CD8-positive, alpha-beta memory T cell (primary cell): ENCODE results near the gene SHMT1. TPM values are rescaled to one million over a fixed set of nuclear protein-coding genes. Genes with fewer than 3 reads are reported as not detected.
"Not testable (repeated sequence)": the region's sequence is repeated elsewhere in the genome, so short reads cannot be mapped to it uniquely, and the experiment has no call there.

Experiments used
- CTCF ChIA-PET: fragments of 350-600 bp; sonication (Branson Sonifier 250); formaldehyde crosslinking; loops from one replicate; lab custom pipeline; 2021; ENCODE audit warnings: antibody characterized with exemption; lab: Charles Lee
- POLR2A ChIA-PET: fragments of 350-600 bp; sonication (Branson Sonifier 250); formaldehyde crosslinking; loops from one replicate; lab custom pipeline; 2021; ENCODE audit warnings: antibody characterized with exemption; lab: Charles Lee
- DNase-seq, 5 donors: peaks; one replicate each; pipeline versions ENCODE4 v3.0.0 to v3.0.0-alpha.2; 2020 to 2022; ENCODE audit warnings: mixed read lengths in 1 of 5
- H3K27ac ChIP-seq: one replicate; pipeline ENCODE4 v1.7.0; 2013; ENCODE audit warnings: low read depth, mild to moderate bottlenecking, low read length, moderate library complexity
- H3K27me3 ChIP-seq: 2 replicates; pipeline ENCODE4 v1.7.0; 2013; ENCODE audit warnings: low read length, mild to moderate bottlenecking; ENCODE audit not compliant: insufficient read depth, poor library complexity, severe bottlenecking
- H3K36me3 ChIP-seq: 2 replicates; pipeline ENCODE4 v1.7.0; 2013; ENCODE audit warnings: mild to moderate bottlenecking, low read length, moderate library complexity; ENCODE audit not compliant: insufficient read depth
- H3K4me1 ChIP-seq: 2 replicates; pipeline ENCODE4 v1.7.0; 2013; ENCODE audit warnings: mild to moderate bottlenecking, low read length, moderate library complexity; ENCODE audit not compliant: insufficient read depth
- H3K4me3 ChIP-seq: 2 replicates; pipeline ENCODE4 v1.7.0; 2013; ENCODE audit warnings: mild to moderate bottlenecking, low read length
- H3K9me3 ChIP-seq: 2 replicates; pipeline ENCODE4 v1.7.0; 2013; ENCODE audit warnings: mild to moderate bottlenecking, low read length
- H3K27ac Mint-ChIP-seq, 8 donors: one replicate each; pipeline ENCODE4 v1.8.0; 2020 to 2021; ENCODE audit warnings: mixed read lengths in 8 of 8, mild to moderate bottlenecking in 6 of 8, inconsistent platforms in 3 of 8, moderate library complexity in 3 of 8
- H3K27me3 Mint-ChIP-seq, 2 donors: one replicate each; pipeline ENCODE4 v1.8.0; 2020 to 2021; ENCODE audit warnings: mixed read lengths in 2 of 2, mild to moderate bottlenecking in 1 of 2, moderate library complexity in 1 of 2
- H3K36me3 Mint-ChIP-seq, 3 donors: one replicate each; pipeline ENCODE4 v1.8.0; 2020 to 2021; ENCODE audit warnings: mixed read lengths in 3 of 3, inconsistent platforms in 1 of 3, mild to moderate bottlenecking in 1 of 3
- H3K4me1 Mint-ChIP-seq, 3 donors: one replicate each; pipeline ENCODE4 v1.8.0; 2020 to 2021; ENCODE audit warnings: mixed read lengths in 3 of 3, inconsistent platforms in 1 of 3, mild to moderate bottlenecking in 1 of 3
- H3K4me3 Mint-ChIP-seq, 7 donors: one replicate each; pipeline ENCODE4 v1.8.0; 2020 to 2021; ENCODE audit warnings: mixed read lengths in 7 of 7, mild to moderate bottlenecking in 6 of 7, moderate library complexity in 4 of 7, inconsistent platforms in 2 of 7
- H3K9me3 Mint-ChIP-seq, 5 donors: one replicate each; pipeline ENCODE4 v1.8.0; 2020 to 2022; ENCODE audit warnings: mixed read lengths in 5 of 5, mild to moderate bottlenecking in 3 of 5, moderate library complexity in 2 of 5, inconsistent platforms in 1 of 5
- polyA plus RNA-seq: library from polyadenylated mRNA; unstranded; fragments of 300-500 nt; fragmentation: Illumina TruSeq; gene quantifications from one replicate; pipeline ENCODE4 v1.2.3, GENCODE V29; 2021
- total RNA-seq, 2 experiments: library from RNA; stranded (reverse); gene quantifications; one replicate each; pipeline ENCODE4 v1.2.3, GENCODE V29; 2021

The SHMT1 gene
- total and polyA plus RNA-seq, 3 experiments from 2014 or later = 28.8 to 43.8 (median 42.4) TPM

- POLR2A ChIA-PET = no interaction called here
- CTCF ChIA-PET = no interaction called here
- no peaks in the 10 kb centered on the region for H3K36me3 Mint-ChIP-seq
- no peak overlapping the region for H3K27ac Mint-ChIP-seq
- peak overlapping the region in 5 of 7 donors; percentile 6 to 54 (median 29) for H3K4me3 Mint-ChIP-seq
- peaks cover 0 to 6% (median 0%) of the 10 kb centered on the region in 3 donors for H3K4me1 Mint-ChIP-seq
- Histone ChIP-seq H3K4me1 (no peaks in the 10 kb centered on the region), H3K27ac (no peak overlapping the region), H3K36me3 (no peaks in the 10 kb centered on the region), H3K9me3 (no peaks in the 10 kb centered on the region), H3K4me3 (no peak overlapping the region), H3K27me3 (no peaks in the 10 kb centered on the region)
- no peaks in the 10 kb centered on the region for H3K9me3 Mint-ChIP-seq
- DNase-seq = no peak
- H3K27me3 Mint-ChIP-seq = peaks cover 7 to 8% of the 10 kb centered on the region in 2 donors
Observed at GRCh38 chr17:18381158-18381952, 18.0 kb upstream of the SHMT1 start.

DNA sequence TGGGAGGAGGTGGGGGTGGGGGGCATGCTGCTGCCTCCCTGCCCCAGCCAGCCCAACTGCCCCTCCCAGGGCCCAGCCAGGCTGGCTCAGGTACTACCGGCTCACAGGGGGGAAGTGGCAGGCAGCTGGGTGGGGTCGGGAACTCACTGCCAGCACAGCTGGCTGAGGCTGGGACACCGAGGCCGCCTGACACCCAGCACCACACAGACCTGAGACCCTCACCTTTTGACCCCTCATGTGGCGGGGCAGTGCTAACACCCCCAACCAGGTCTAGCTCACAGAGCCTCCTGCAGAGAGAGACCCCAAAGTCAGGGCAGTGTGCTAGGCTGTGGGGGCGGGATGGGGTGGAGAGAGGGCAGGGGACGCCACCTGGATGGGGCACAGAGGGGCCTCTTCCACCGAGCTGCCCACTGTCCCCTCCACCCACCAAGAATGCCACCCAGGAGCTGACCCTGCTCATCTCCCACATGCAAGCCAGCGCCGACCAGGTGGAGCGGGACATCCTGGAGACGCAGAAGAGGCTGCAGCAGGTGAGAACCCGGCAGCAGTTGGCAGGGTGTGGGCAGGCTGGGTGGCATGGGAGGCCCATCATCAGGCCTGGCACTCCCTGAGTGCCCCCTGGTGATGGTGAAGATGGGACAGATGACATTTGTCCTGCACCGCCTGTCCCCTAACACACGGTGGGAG lies 17.3 kb upstream of the SHMT1 start:
- H3K36me3 ChIP-seq = no peaks in the 10 kb centered on the region
- H3K4me3 ChIP-seq = no peak overlapping the region
- CTCF ChIA-PET = no interaction called here
- Mint-ChIP-seq H3K27me3 (peaks cover 7 to 8% of the 10 kb centered on the region in 2 donors), H3K9me3 (no peaks in the 10 kb centered on the region), H3K4me1 (peaks cover 0 to 6% (median 0%) of the 10 kb centered on the region in 3 donors), H3K4me3 (no peak overlapping the region), H3K36me3 (no peaks in the 10 kb centered on the region), H3K27ac (no peak overlapping the region)
- no peaks in the 10 kb centered on the region for H3K27me3 ChIP-seq
- POLR2A ChIA-PET = no interaction called here
- DNase-seq = no peak
- no peaks in the 10 kb centered on the region for H3K9me3 ChIP-seq
- no peaks in the 10 kb centered on the region for H3K4me1 ChIP-seq
- H3K27ac ChIP-seq = no peak overlapping the region

DNA sequence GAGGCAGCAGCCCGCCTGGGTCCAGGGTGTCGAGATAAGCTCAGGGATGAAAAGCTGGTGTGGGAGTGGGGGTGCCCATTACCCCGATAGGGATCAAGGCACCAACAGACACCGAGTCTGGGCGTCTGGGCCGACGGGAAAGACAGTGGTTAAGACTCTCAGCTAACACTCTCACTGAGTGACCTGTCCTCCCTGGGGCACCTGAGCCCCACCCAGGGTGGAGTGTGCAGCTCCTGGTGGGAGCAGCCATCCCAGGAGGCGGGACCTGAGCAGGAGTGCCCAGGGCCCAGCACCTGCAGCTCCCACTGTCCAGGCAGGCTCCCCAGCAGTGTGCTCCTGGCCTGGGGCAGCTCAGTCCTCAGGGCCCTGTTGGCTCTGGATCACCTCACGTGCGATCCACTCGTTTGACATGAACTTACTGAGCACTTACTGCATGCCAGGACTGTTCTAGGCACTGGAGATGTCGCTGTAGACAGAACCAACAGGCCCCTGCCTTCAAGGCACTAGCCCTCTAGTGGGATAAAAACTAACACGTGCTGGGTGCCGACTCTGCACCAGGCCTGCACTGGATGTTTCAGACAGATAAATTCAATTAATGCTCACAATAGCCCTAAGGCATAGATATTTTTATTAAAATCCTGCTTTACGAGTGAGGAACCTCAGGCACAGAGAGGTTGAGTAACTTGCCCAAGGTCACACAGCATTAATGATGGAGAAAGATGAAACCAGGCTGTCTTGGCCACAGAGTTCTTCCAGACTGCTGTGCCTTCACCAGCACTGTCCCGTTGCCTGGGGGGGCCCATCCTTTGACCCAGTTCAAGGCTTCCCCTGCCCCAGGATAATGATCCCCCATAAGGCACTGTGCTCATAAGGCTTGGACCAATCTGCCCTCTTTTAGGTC lies 16.1 kb upstream of the SHMT1 start:
- Mint-ChIP-seq H3K27ac (peak overlapping the region in 1 of 8 donors; percentile 42), H3K36me3 (no peaks in the 10 kb centered on the region), H3K4me1 (peaks cover 0 to 6% (median 0%) of the 10 kb centered on the region in 3 donors), H3K27me3 (peaks cover 5 to 7% of the 10 kb centered on the region in 2 donors), H3K9me3 (no peaks in the 10 kb centered on the region), H3K4me3 (no peak overlapping the region)
- CTCF ChIA-PET = no interaction called here
- no peaks in the 10 kb centered on the region for H3K4me1 ChIP-seq
- DNase-seq = no peak
- H3K36me3 ChIP-seq = no peaks in the 10 kb centered on the region
- H3K4me3 ChIP-seq = no peak overlapping the region
- no peaks in the 10 kb centered on the region for H3K27me3 ChIP-seq
- POLR2A ChIA-PET = no interaction called here
- no peak overlapping the region for H3K27ac ChIP-seq
- no peaks in the 10 kb centered on the region for H3K9me3 ChIP-seq

GRCh38 chr17:18378614-18379013 lies 15.3 kb upstream of the SHMT1 start:
- H3K27me3 Mint-ChIP-seq, H3K9me3 ChIP-seq, H3K9me3 Mint-ChIP-seq, DNase-seq, H3K27me3 ChIP-seq, H3K4me3 Mint-ChIP-seq, H3K4me3 ChIP-seq, H3K27ac Mint-ChIP-seq, H3K36me3 ChIP-seq, CTCF ChIA-PET, H3K4me1 ChIP-seq, H3K4me1 Mint-ChIP-seq, POLR2A ChIA-PET, H3K36me3 Mint-ChIP-seq, H3K27ac ChIP-seq: not testable (repeated sequence)

DNA sequence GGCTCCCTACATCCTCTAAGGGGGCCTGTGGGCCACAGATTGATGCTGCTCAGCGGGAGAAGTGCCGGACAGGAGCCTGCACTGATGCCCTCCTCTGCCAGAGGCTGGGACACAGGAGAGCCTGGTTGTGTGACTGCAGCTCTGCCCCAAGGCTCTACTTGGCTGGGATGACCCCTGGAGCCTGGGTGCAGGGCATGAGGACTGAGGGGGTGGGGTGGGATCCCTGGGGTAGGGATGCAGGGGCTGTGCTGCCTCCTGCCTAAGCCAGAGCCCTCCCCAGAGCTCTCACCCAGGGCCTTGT lies 14.8 kb upstream of the SHMT1 start:
- Mint-ChIP-seq H3K4me3 (no peak overlapping the region), H3K4me1 (peaks cover 0 to 6% (median 0%) of the 10 kb centered on the region in 3 donors), H3K9me3 (no peaks in the 10 kb centered on the region), H3K27ac (no peak overlapping the region), H3K36me3 (no peaks in the 10 kb centered on the region), H3K27me3 (peaks cover 3 to 7% of the 10 kb centered on the region in 2 donors)
- Histone ChIP-seq H3K4me1 (no peaks in the 10 kb centered on the region), H3K4me3 (no peak overlapping the region), H3K27ac (no peak overlapping the region), H3K27me3 (no peaks in the 10 kb centered on the region), H3K9me3 (no peaks in the 10 kb centered on the region), H3K36me3 (no peaks in the 10 kb centered on the region)
- POLR2A ChIA-PET = no interaction called here
- DNase-seq = no peak
- CTCF ChIA-PET = no interaction called here

DNA sequence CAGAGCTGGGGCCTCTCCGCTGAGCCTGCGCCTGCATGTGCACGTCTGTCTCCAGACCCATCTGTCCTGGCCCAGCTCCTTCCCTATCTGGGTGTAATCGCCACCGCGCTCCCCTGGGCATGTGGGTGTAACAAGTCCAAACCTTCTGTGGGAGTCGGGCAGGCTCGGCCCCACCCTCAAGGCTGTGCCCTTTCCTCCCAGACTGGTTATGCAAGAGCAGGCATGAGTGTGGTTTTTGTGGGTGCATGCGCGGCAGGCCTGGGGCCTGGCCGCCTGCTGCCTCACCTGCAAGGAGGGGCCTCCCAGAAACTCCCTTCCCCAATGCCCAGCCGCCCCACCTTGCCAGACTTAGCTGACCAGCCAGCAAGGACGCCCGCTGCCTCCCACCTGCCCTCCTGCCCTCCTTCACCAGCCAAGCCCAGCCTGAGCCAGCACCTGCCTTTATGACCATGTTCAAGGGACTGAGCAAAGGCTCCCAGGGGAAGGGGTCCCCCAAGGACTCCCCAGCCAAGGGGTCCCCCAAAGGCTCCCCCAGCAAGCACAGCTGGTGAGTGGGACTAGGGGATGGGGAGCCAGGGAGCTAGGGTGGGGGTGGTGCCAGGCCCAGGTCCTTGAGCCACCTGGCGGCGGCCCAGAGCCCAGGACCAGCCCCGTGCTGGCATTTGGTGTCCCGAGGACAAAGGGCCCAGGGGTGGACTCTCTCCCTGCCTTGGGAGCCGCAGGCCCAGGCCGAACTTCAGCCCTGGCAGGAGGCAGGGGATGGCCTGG lies 14.3 kb upstream of the SHMT1 start, which contains the start of gene EVPLL:
Gene EVPLL, plus strand, starts transcription at position 342 of the 768 bp plus-strand sequence. CDS start 3,160 bp downstream, outside the sequence.
- Mint-ChIP-seq H3K36me3 (no peaks in the 10 kb centered on the region), H3K9me3 (no peaks in the 10 kb centered on the region), H3K4me1 (peaks cover 0 to 6% (median 0%) of the 10 kb centered on the region in 3 donors), H3K27ac (peak within 1 kb of the TSS in 1 of 8 donors; percentile 64), H3K4me3 (no peak within 1 kb of the TSS), H3K27me3 (peaks cover 3 to 7% of the 10 kb centered on the region in 2 donors)
- no peak for DNase-seq
- Histone ChIP-seq H3K4me3 (no peak within 1 kb of the TSS), H3K4me1 (no peaks in the 10 kb centered on the region), H3K27ac (no peak within 1 kb of the TSS), H3K27me3 (no peaks in the 10 kb centered on the region), H3K9me3 (no peaks in the 10 kb centered on the region), H3K36me3 (no peaks in the 10 kb centered on the region)
- ChIA-PET CTCF (no interaction called here), POLR2A (no interaction called here)

DNA sequence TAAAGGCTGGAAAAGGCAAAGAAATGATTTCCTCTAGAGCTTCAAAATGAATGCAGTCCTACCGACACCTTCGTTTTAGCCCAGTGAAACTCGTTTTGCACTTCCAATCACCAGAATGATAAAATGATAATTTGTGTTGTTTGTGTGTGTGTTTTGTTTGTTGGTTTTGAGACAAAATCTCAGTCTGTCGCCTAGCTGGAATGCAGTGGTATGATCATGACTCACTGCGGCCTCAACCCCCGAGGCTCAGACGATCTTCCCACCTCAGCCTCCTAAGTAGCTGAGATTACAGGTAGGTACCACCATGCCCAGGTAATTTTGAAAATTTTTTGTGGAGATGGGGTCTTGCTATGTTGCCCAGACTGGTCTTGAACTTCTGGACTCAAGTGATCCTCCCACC lies 10.9 kb upstream of the SHMT1 start:
- ChIA-PET CTCF (interaction anchor here (1.1 kb wide), 1 partner anchor 9 kb away, joined by 4 read pairs; no protein-coding TSS in a partner anchor), POLR2A (no interaction called here)
- H3K27me3 Mint-ChIP-seq = peaks cover 3 to 13% of the 10 kb centered on the region in 2 donors
- no peaks in the 10 kb centered on the region for H3K9me3 Mint-ChIP-seq
- no peaks in the 10 kb centered on the region for H3K36me3 ChIP-seq
- no peaks in the 10 kb centered on the region for H3K27me3 ChIP-seq
- H3K27ac Mint-ChIP-seq = no peak overlapping the region
- H3K36me3 Mint-ChIP-seq = no peaks in the 10 kb centered on the region
- no peak for DNase-seq
- H3K9me3 ChIP-seq = no peaks in the 10 kb centered on the region
- H3K4me3 Mint-ChIP-seq = no peak overlapping the region
- no peak overlapping the region for H3K4me3 ChIP-seq
- peaks cover 0 to 5% (median 5%) of the 10 kb centered on the region in 3 donors for H3K4me1 Mint-ChIP-seq
- H3K27ac ChIP-seq = no peak overlapping the region
- no peaks in the 10 kb centered on the region for H3K4me1 ChIP-seq
